Peyer's patch (tissue), 4 donors: ENCODE results near the gene UTP15.

Source experiments
- CTCF ChIP-seq, 6 experiments: fragments of 450-650 bp in 4 of 6; fragments of 200-600 bp in 2 of 6; sonication (generic) in 1 of 6; IDR thresholded peaks; one replicate each; pipeline ENCODE4 v1.5.1; 2017 to 2019; ENCODE audit warnings: antibody characterized with exemption in 6 of 6, mild to moderate bottlenecking in 3 of 6, moderate library complexity in 1 of 6
- POLR2A ChIP-seq, 2 donors: fragments of 450-650 bp; IDR thresholded peaks; one replicate each; pipeline ENCODE4 v1.5.1; 2017; ENCODE audit warnings: antibody characterized with exemption in 2 of 2, mild to moderate bottlenecking in 2 of 2, moderate library complexity in 2 of 2

GRCh38 chr5:73519531-73520283 is 45.8 kb upstream of the UTP15 start:
- TF ChIP-seq POLR2A (IDR thresholded peaks at IDR 0.05) (no peak), CTCF (IDR thresholded peaks at IDR 0.05) (peak; percentile 28 to 89 (median 74))
